K562 (cell line): ENCODE results near the gene WDR18. TPM values are rescaled to one million over a fixed set of nuclear protein-coding genes. Genes with fewer than 3 reads are reported as not detected.
A peak's percentile ranks its signal among the peaks of the same experiment; 100 is the strongest.

Experiments used
- ATAC-seq: fragments of 200-7000 bp; cut with Tn5 transposase; 3 replicates; pipeline ENCODE4 v1.9.1; 2020; ENCODE audit warnings: moderate library complexity
- BruUV-seq: library from RNA; stranded (reverse); fragments of 400-500 nt; replicated peaks from 2 replicates; lab custom pipeline; 2021; lab: Mats Ljungman, UMichigan
- CTCF ChIA-PET: fragments of 300-600 bp; formaldehyde crosslinking; extraction: SDS; loops from one replicate; lab custom pipeline; 2021; ENCODE audit warnings: low intra/inter-chr PET ratio; lab: Yijun Ruan, JAX
- POLR2A ChIA-PET: fragments of 300-600, 350-650 bp; sonication (Branson Sonifier 250); formaldehyde crosslinking; extraction: SDS; loops from one replicate; lab custom pipeline; 2021; ENCODE audit warnings: antibody characterized with exemption, inconsistent platforms; lab: Yijun Ruan, JAX
- DNase-seq, 4 experiments: peaks; one replicate each; pipeline versions ENCODE4 v3.0.0 to v3.0.0-alpha.2; 2011 to 2018; ENCODE audit warnings: low spot score in 3 of 4, mixed read lengths in 3 of 4; ENCODE audit errors: extremely low read depth in 1 of 4
- FAIRE-seq: peaks from 2 replicates; lab custom pipeline; 2011; peaks lifted over from hg19 to GRCh38; lab: Jason Lieb, UNC
- H2AFZ ChIP-seq: 2 replicates; pipeline ENCODE4 v1.6.0; 2011; ENCODE audit warnings: low read depth, low read length, control low read depth, inconsistent platforms
- H3K27ac ChIP-seq: fragments of 200-600 bp; 3 replicates; pipeline ENCODE4 v1.8.0; 2011; ENCODE audit warnings: low read depth, mild to moderate bottlenecking, control low read depth, inconsistent platforms, low read length, moderate library complexity, mixed read lengths; ENCODE audit errors: extremely low read depth
- H3K27me3 ChIP-seq, 2 experiments: fragments of 300-600 bp in 1 of 2; 2 replicates in 1 of 2; 3 replicates in 1 of 2; pipeline versions ENCODE4 v1.6.0 to v1.8.0; 2011; ENCODE audit warnings: inconsistent platforms in 2 of 2, low read length in 2 of 2, mild to moderate bottlenecking in 1 of 2, mixed read lengths in 1 of 2, moderate library complexity in 1 of 2; ENCODE audit not compliant: control insufficient read depth in 2 of 2, insufficient read depth in 2 of 2
- H3K36me3 ChIP-seq: fragments of 300-600 bp; 3 replicates; pipeline ENCODE4 v1.8.0; 2011; ENCODE audit warnings: mild to moderate bottlenecking, low read length, inconsistent platforms; ENCODE audit not compliant: control insufficient read depth, insufficient read depth
- H3K4me1 ChIP-seq, 2 experiments: fragments of 200-600 bp in 1 of 2; replicated peaks in 1 of 2; 2 replicates in 1 of 2; 3 replicates in 1 of 2; pipeline versions ENCODE4 v1.5.1 to v1.8.0; 2011; ENCODE audit warnings: inconsistent platforms in 2 of 2, low read length in 2 of 2, mild to moderate bottlenecking in 1 of 2, mixed read lengths in 1 of 2, moderate library complexity in 1 of 2; ENCODE audit not compliant: control insufficient read depth in 2 of 2, insufficient read depth in 2 of 2
- H3K4me2 ChIP-seq: 2 replicates; pipeline ENCODE4 v1.6.1; 2011; ENCODE audit warnings: low read length, control low read depth, inconsistent platforms, mixed read lengths; ENCODE audit not compliant: insufficient read depth
- H3K4me3 ChIP-seq: fragments of 200-600 bp; sonication (generic), shearing (Covaris generic); 2 replicates; pipeline ENCODE4 v1.5.1; 2016; ENCODE audit warnings: control low read depth, inconsistent platforms
- H3K79me2 ChIP-seq: fragments of 200-600 bp; 3 replicates; pipeline ENCODE4 v1.8.0; 2011; ENCODE audit warnings: low read length, inconsistent platforms; ENCODE audit not compliant: control insufficient read depth, insufficient read depth
- H3K9ac ChIP-seq, 2 experiments: 2 replicates each; pipeline versions ENCODE4 v1.6.0 to v1.6.1; 2011; ENCODE audit warnings: low read depth in 2 of 2, low read length in 2 of 2, control low read depth in 1 of 2, inconsistent platforms in 1 of 2, mild to moderate bottlenecking in 1 of 2, mixed read lengths in 1 of 2; ENCODE audit not compliant: insufficient read depth in 1 of 2
- H3K9me1 ChIP-seq: one replicate; pipeline ENCODE4 v1.6.0; 2011; ENCODE audit warnings: inconsistent platforms, mild to moderate bottlenecking, low read length, moderate library complexity; ENCODE audit not compliant: control insufficient read depth, insufficient read depth
- H3K9me3 ChIP-seq: replicated peaks from 2 replicates; pipeline ENCODE4 v1.5.1; 2011; ENCODE audit warnings: low read depth, low read length, inconsistent platforms; ENCODE audit not compliant: control insufficient read depth, insufficient read depth
- H4K20me1 ChIP-seq: replicated peaks from 2 replicates; pipeline ENCODE4 v1.6.1; 2011; ENCODE audit warnings: low read length, inconsistent platforms, mixed read lengths; ENCODE audit not compliant: control insufficient read depth, insufficient read depth
- CBFA2T3 ChIP-seq: fragments of 450-650 bp; IDR thresholded peaks from 2 replicates; pipeline ENCODE4 v1.6.1; 2017
- CBX3 ChIP-seq, 2 experiments: IDR thresholded peaks; 1 replicate in 1 of 2; 2 replicates in 1 of 2; pipeline ENCODE4 v1.6.1; 2012; ENCODE audit warnings: inconsistent platforms in 2 of 2, low read length in 2 of 2, borderline replicate concordance in 1 of 2, control low read depth in 1 of 2
- CBX5 ChIP-seq: IDR thresholded peaks from 2 replicates; pipeline ENCODE4 v1.6.1; 2014; ENCODE audit warnings: low read depth, borderline replicate concordance
- ETV6 ChIP-seq, 3 experiments: fragments of 150-350 bp in 1 of 3; sonication (generic) in 1 of 3; formaldehyde crosslinking in 1 of 3; IDR thresholded peaks; 2 replicates each; pipeline versions ENCODE4 v1.6.1 to v1.8.0; 2014 to 2022; ENCODE audit warnings: borderline replicate concordance in 2 of 3, low read depth in 2 of 3, antibody characterized with exemption in 1 of 3, low read length in 1 of 3, mild to moderate bottlenecking in 1 of 3, missing genetic modification reagents in 1 of 3
- HDAC3 ChIP-seq: fragments of 450-650 bp; IDR thresholded peaks from 2 replicates; pipeline ENCODE4 v1.6.1; 2018; ENCODE audit warnings: borderline replicate concordance, mild to moderate bottlenecking, moderate library complexity; ENCODE audit not compliant: partially characterized antibody
- MAZ ChIP-seq, 2 experiments: fragments of 450-650 bp in 1 of 2; sonication (generic) in 1 of 2; formaldehyde crosslinking; IDR thresholded peaks in 1 of 2; conservative IDR thresholded peaks in 1 of 2; 2 replicates each; pipeline versions ENCODE4 v1.4.0 to v1.5.0; 2020; ENCODE audit warnings: mild to moderate bottlenecking in 1 of 2, missing genetic modification reagents in 1 of 2
- MED1 ChIP-seq: sonication (generic); formaldehyde crosslinking; IDR thresholded peaks from 2 replicates; pipeline ENCODE4 v1.8.1; 2023; ENCODE audit warnings: missing genetic modification reagents, borderline replicate concordance
- MTA1 ChIP-seq: fragments of 450-650 bp; IDR thresholded peaks from 2 replicates; pipeline ENCODE4 v1.6.1; 2017; ENCODE audit warnings: borderline replicate concordance
- RAD21 ChIP-seq, 2 experiments: fragments of 250-450 bp in 1 of 2; fragments of 450-650 bp in 1 of 2; sonication (Bioruptor Pico) in 1 of 2; formaldehyde crosslinking in 1 of 2; IDR thresholded peaks in 1 of 2; conservative IDR thresholded peaks in 1 of 2; 2 replicates each; pipeline versions ENCODE4 v1.4.0 to v1.8.0; 2020 to 2022; ENCODE audit warnings: mild to moderate bottlenecking in 2 of 2, moderate library complexity in 1 of 2
- SAFB2 ChIP-seq: fragments of 200-400 bp; formaldehyde crosslinking; IDR thresholded peaks from 2 replicates; pipeline ENCODE4 v1.6.1; 2018; ENCODE audit warnings: borderline replicate concordance, low read length, low read depth, moderate library complexity; ENCODE audit not compliant: severe bottlenecking
- YY1 ChIP-seq, 3 experiments: IDR thresholded peaks; 2 replicates each; pipeline ENCODE4 v1.6.1; 2011; ENCODE audit warnings: low read length in 2 of 3, mild to moderate bottlenecking in 2 of 3, moderate library complexity in 2 of 3, borderline replicate concordance in 1 of 3, control low read depth in 1 of 3, low read depth in 1 of 3; ENCODE audit not compliant: insufficient read depth in 3 of 3, insufficient replicate concordance in 2 of 3, control insufficient read depth in 1 of 3, insufficient read length in 1 of 3; ENCODE audit errors: extremely low read depth in 1 of 3
- ZBTB8A ChIP-seq: fragments of 450-650 bp; IDR thresholded peaks from 2 replicates; pipeline ENCODE4 v1.6.1; 2018; ENCODE audit warnings: mild to moderate bottlenecking, moderate library complexity; ENCODE audit not compliant: partially characterized antibody
- WGBS: fragments of 100-300 bp; shearing (Covaris generic); methylation state at CpG from one replicate; pipeline ENCODE4 v1.1.6; 2016; ENCODE audit warnings: low coverage, mixed read lengths; ENCODE audit not compliant: insufficient coverage; ENCODE audit errors: missing lambda C conversion rate; 5-methylcytosine and 5-hydroxymethylcytosine counted together
- in situ Hi-C: fragments of 300-500 bp; cut with MboI; formaldehyde crosslinking; loops from 4 replicates; pipeline ENCODE4 v1.15.0; 2018; ENCODE audit warnings: inconsistent platforms, mixed read lengths
- intact Hi-C: fragments of 100-400 bp; cut with micrococcal nuclease; formaldehyde crosslinking; loops from 2 replicates; pipeline ENCODE4 v1.14.2; 2022
- polyA plus RNA-seq, 8 experiments: library from polyadenylated mRNA; depleted of rRNA in 4 of 8; stranded (reverse) in 5 of 8; unstranded in 3 of 8; fragments of >200 nt; fragmentation: Nextera tagmentation in 2 of 8; fragmentation: Illumina TruSeq in 1 of 8; extraction: Ambion mirVana in 2 of 8; extraction: Trizol in 1 of 8; gene quantifications; 2 replicates each; pipeline versions ENCODE4 v1.2.1 to v1.2.3, GENCODE V29; 2011 to 2014; ENCODE audit warnings: inconsistent platforms in 1 of 8, missing spikeins in 1 of 8
- total RNA-seq, 7 experiments: library from RNA; depleted of rRNA in 6 of 7; stranded (reverse); fragments of >200 nt in 6 of 7; fragmentation: Illumina TruSeq in 2 of 7; extraction: Trizol in 2 of 7; gene quantifications; 2 replicates each; pipeline versions ENCODE4 v1.2.1 to v1.2.3, GENCODE V29; 2011 to 2021; ENCODE audit warnings: low replicate concordance in 1 of 7
- TF ChIP-seq, protein P1 (sequence below): fragments of 250-450 bp; sonication (Bioruptor Pico); IDR thresholded peaks from 2 replicates; pipeline ENCODE4 v1.5.0; 2021
- TF ChIP-seq, protein P2 (sequence below): fragments of 450-650 bp; IDR thresholded peaks from 2 replicates; pipeline ENCODE4 v1.6.1; 2016; ENCODE audit warnings: mild to moderate bottlenecking
- TF ChIP-seq, protein P3 (sequence below), 2 experiments: fragments of 250-450 bp in 1 of 2; fragments of 450-650 bp in 1 of 2; sonication (Bioruptor Pico) in 1 of 2; IDR thresholded peaks; 2 replicates each; pipeline versions ENCODE4 v1.6.1 to v1.8.0; 2016 to 2021; ENCODE audit warnings: mild to moderate bottlenecking in 2 of 2, moderate library complexity in 2 of 2, missing compliant biosample characterization in 1 of 2, missing genetic modification characterization in 1 of 2

The WDR18 gene
- total and polyA plus RNA-seq, 9 of the 15 experiments (the other 6 are each of a cell fraction or from before 2014, with no cell fraction given): 0.65 to 181 (median 30.1) TPM

DNA sequence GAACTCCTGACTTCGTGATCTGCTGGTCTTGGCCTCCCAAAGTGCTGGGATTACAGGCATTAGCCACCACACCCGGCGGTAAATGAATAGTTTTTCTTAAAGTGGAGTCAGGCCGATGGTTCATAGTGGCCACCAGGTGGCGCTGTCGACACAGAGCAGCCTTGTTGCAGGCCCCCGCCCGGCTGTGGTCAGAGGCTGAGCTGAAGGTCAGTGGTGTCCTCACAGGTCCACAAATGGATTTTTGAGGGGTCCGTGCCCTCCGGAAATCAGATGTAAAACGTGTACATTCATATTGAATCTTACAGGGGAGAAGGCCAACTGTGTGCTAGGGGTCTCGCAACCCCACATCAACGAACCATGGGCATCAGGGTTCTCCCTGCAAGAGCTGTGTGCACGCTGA, 13.4 kb upstream of the WDR18 start:
- ATAC-seq: peak; percentile 84
- H3K4me2 ChIP-seq: peak overlapping the region; percentile 11; the same call in 1 of the 2 replicates
- H3K27me3 ChIP-seq: no peaks in the 10 kb centered on the region
- DNase-seq: peak; percentile 54 to 74 (median 68)
- H3K9ac ChIP-seq: no peak overlapping the region
- peaks cover 73% of the 10 kb centered on the region for H3K36me3 ChIP-seq
- peaks cover 0 to 28% of the 10 kb centered on the region in 2 experiments; a peak in 2 of 5 replicates for H3K4me1 ChIP-seq
- in situ Hi-C loops (no loop called here), intact Hi-C loops (no loop called here)
- peak; percentile 55 for FAIRE-seq
- POLR2A ChIA-PET: interaction anchor here (0.9 to 1.1 kb wide), 3 partner anchors 9 to 27 kb away, joined by 3 to 5 read pairs (median 4); no protein-coding TSS in a partner anchor
- no TSS peak for BruUV-seq
- 90% methylated on average over 13 of the region's 14 CpGs for WGBS
- H3K4me3 ChIP-seq: no peak overlapping the region
- no peaks in the 10 kb centered on the region for H4K20me1 ChIP-seq
- no peaks in the 10 kb centered on the region for H3K9me1 ChIP-seq
- H3K9me3 ChIP-seq: peaks cover 25% of the 10 kb centered on the region
- peaks cover 3% of the 10 kb centered on the region; the same call in 1 of the 3 replicates for H3K79me2 ChIP-seq
- H2AFZ ChIP-seq: no peak overlapping the region
- CTCF ChIA-PET: no interaction called here
- H3K27ac ChIP-seq: no peak overlapping the region
- TF ChIP-seq, protein P1, sequence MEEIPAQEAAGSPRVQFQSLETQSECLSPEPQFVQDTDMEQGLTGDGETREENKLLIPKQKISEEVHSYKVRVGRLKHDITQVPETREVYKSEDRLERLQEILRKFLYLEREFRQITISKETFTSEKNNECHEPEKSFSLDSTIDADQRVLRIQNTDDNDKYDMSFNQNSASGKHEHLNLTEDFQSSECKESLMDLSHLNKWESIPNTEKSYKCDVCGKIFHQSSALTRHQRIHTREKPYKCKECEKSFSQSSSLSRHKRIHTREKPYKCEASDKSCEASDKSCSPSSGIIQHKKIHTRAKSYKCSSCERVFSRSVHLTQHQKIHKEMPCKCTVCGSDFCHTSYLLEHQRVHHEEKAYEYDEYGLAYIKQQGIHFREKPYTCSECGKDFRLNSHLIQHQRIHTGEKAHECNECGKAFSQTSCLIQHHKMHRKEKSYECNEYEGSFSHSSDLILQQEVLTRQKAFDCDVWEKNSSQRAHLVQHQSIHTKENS (CRISPR knock-in tag): no peak
- TF ChIP-seq, protein P2, sequence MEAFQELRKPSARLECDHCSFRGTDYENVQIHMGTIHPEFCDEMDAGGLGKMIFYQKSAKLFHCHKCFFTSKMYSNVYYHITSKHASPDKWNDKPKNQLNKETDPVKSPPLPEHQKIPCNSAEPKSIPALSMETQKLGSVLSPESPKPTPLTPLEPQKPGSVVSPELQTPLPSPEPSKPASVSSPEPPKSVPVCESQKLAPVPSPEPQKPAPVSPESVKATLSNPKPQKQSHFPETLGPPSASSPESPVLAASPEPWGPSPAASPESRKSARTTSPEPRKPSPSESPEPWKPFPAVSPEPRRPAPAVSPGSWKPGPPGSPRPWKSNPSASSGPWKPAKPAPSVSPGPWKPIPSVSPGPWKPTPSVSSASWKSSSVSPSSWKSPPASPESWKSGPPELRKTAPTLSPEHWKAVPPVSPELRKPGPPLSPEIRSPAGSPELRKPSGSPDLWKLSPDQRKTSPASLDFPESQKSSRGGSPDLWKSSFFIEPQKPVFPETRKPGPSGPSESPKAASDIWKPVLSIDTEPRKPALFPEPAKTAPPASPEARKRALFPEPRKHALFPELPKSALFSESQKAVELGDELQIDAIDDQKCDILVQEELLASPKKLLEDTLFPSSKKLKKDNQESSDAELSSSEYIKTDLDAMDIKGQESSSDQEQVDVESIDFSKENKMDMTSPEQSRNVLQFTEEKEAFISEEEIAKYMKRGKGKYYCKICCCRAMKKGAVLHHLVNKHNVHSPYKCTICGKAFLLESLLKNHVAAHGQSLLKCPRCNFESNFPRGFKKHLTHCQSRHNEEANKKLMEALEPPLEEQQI: peak; percentile 43; the same call in 1 of the 2 replicates
- TF ChIP-seq ZBTB8A (no peak), CBX3 (IDR thresholded peaks at IDR 0.05; ENCODE audit: borderline replicate concordance in 1 of 2, low read length in 2 of 2) (peak in 1 of 2 experiments; percentile 100; a peak in 2 of 3 replicates), ETV6 (IDR thresholded peaks at IDR 0.05; ENCODE audit: borderline replicate concordance in 1 of 2, low read depth in 2 of 2, low read length in 1 of 2) (no peak), ETV6 (CRISPR knock-in tag; IDR thresholded peaks at IDR 0.05; ENCODE audit: borderline replicate concordance) (no peak), MAZ (CRISPR knock-in tag; conservative IDR thresholded peaks at IDR 0.05 in 1 of 2, IDR thresholded peaks at IDR 0.05 in 1 of 2) (peak in 1 of 2 experiments; percentile 82; a peak in 2 of 4 replicates), SAFB2 (no peak), CBFA2T3 (no peak), RAD21 (CRISPR knock-in tag; conservative IDR thresholded peaks at IDR 0.05 in 1 of 2, IDR thresholded peaks at IDR 0.05 in 1 of 2) (peak in 1 of 2 experiments; percentile 65; a peak in 2 of 4 replicates), HDAC3 (no peak), MTA1 (0 out of 2 replicates have a peak, but pooled peaks have one; percentile 39), MED1 (CRISPR knock-in tag) (no peak), YY1 (IDR thresholded peaks at IDR 0.05; ENCODE audit: borderline replicate concordance in 1 of 3, control insufficient read depth in 1 of 3, extremely low read depth in 1 of 3, insufficient read depth in 3 of 3, insufficient read length in 1 of 3, insufficient replicate concordance in 2 of 3, low read depth in 1 of 3, low read length in 2 of 3) (no peak), CBX5 (peak; percentile 99)
- TF ChIP-seq, protein P3, sequence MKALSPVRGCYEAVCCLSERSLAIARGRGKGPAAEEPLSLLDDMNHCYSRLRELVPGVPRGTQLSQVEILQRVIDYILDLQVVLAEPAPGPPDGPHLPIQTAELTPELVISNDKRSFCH (CRISPR knock-in tag; IDR thresholded peaks at IDR 0.05): no peak
- TF ChIP-seq, protein P3 (tag; IDR thresholded peaks at IDR 0.05): 0 out of 2 replicates have a peak, but pooled peaks have one; percentile 56
